ENCODE measurements around the gene MOB3A. TPM values are rescaled to one million over a fixed set of nuclear protein-coding genes. Genes with fewer than 3 reads are reported as not detected.

The MOB3A gene
- total and polyA plus RNA-seq, 2 of the 13 experiments (the other 11 are each of a cell fraction or from before 2014, with no cell fraction given), result 3.5 to 17.8 TPM

- TF ChIP-seq AGO2 (optimal IDR thresholded peaks at IDR 0.05; ENCODE audit: low read depth, low read length) (peak; percentile 91), RELA (CRISPR knock-in tag; IDR thresholded peaks at IDR 0.05) (peak; percentile 49; the same call in 1 of the 2 replicates), AGO1 (IDR thresholded peaks at IDR 0.05; ENCODE audit: low read depth, low read length, poor library complexity, severe bottlenecking) (peak; percentile 77), SMAD9 (CRISPR knock-in tag; IDR thresholded peaks at IDR 0.05) (no peak), ZFP41 (CRISPR knock-in tag; IDR thresholded peaks at IDR 0.05; ENCODE audit: borderline replicate concordance) (peak; percentile 68; the same call in 1 of the 2 replicates), SALL2 (CRISPR knock-in tag; IDR thresholded peaks at IDR 0.05) (no peak), HNF4G (IDR thresholded peaks at IDR 0.05; ENCODE audit: borderline replicate concordance, low read depth, low read length) (no peak; the same call in 1 of the 2 replicates), HNF4G (CRISPR knock-in tag; IDR thresholded peaks at IDR 0.05; ENCODE audit: borderline replicate concordance, low read depth) (peak; percentile 26; the same call in 1 of the 2 replicates), MYNN (CRISPR knock-in tag; IDR thresholded peaks at IDR 0.05; ENCODE audit: low read depth) (0 out of 2 replicates have a peak, but pooled peaks have one; percentile 34), IRF9 (CRISPR knock-in tag; IDR thresholded peaks at IDR 0.05; ENCODE audit: borderline replicate concordance) (no peak), PHB2 (IDR thresholded peaks at IDR 0.05; ENCODE audit: partially characterized antibody) (no peak), BCLAF1 (IDR thresholded peaks at IDR 0.05) (no peak), ZBTB20 (CRISPR knock-in tag; IDR thresholded peaks at IDR 0.05; ENCODE audit: borderline replicate concordance, low read depth) (no peak), NR1H2 (CRISPR knock-in tag; IDR thresholded peaks at IDR 0.05; ENCODE audit: borderline replicate concordance, low read depth) (no peak), TEAD2 (CRISPR knock-in tag; IDR thresholded peaks at IDR 0.05) (no peak), ATF7-NPFF (CRISPR knock-in tag; IDR thresholded peaks at IDR 0.05; ENCODE audit: low read depth) (peak; percentile 35; the same call in 1 of the 2 replicates), HNRNPK (IDR thresholded peaks at IDR 0.05; ENCODE audit: low read depth, low read length, poor library complexity, severe bottlenecking) (peak; percentile 28)
- TF ChIP-seq, protein P1, sequence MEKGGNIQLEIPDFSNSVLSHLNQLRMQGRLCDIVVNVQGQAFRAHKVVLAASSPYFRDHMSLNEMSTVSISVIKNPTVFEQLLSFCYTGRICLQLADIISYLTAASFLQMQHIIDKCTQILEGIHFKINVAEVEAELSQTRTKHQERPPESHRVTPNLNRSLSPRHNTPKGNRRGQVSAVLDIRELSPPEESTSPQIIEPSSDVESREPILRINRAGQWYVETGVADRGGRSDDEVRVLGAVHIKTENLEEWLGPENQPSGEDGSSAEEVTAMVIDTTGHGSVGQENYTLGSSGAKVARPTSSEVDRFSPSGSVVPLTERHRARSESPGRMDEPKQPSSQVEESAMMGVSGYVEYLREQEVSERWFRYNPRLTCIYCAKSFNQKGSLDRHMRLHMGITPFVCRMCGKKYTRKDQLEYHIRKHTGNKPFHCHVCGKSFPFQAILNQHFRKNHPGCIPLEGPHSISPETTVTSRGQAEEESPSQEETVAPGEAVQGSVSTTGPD (CRISPR knock-in tag; IDR thresholded peaks at IDR 0.05), result peak; percentile 75; the same call in 1 of the 2 replicates
- TF ChIP-seq, protein P2, sequence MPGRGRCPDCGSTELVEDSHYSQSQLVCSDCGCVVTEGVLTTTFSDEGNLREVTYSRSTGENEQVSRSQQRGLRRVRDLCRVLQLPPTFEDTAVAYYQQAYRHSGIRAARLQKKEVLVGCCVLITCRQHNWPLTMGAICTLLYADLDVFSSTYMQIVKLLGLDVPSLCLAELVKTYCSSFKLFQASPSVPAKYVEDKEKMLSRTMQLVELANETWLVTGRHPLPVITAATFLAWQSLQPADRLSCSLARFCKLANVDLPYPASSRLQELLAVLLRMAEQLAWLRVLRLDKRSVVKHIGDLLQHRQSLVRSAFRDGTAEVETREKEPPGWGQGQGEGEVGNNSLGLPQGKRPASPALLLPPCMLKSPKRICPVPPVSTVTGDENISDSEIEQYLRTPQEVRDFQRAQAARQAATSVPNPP (CRISPR knock-in tag; IDR thresholded peaks at IDR 0.05), result no peak
- TF ChIP-seq, protein P3, sequence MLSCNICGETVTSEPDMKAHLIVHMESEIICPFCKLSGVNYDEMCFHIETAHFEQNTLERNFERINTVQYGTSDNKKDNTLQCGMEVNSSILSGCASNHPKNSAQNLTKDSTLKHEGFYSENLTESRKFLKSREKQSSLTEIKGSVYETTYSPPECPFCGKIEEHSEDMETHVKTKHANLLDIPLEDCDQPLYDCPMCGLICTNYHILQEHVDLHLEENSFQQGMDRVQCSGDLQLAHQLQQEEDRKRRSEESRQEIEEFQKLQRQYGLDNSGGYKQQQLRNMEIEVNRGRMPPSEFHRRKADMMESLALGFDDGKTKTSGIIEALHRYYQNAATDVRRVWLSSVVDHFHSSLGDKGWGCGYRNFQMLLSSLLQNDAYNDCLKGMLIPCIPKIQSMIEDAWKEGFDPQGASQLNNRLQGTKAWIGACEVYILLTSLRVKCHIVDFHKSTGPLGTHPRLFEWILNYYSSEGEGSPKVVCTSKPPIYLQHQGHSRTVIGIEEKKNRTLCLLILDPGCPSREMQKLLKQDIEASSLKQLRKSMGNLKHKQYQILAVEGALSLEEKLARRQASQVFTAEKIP (CRISPR knock-in tag; IDR thresholded peaks at IDR 0.05; ENCODE audit: borderline replicate concordance), result no peak
Observed at GRCh38 chr19:2059422-2060201, 36.5 kb downstream of the MOB3A start (continued).

All from HepG2 (cell line).